GOT3 (cell line): Measurements from ENCODE around the gene ADAP2.
"Not testable (repeated sequence)": the region's sequence is repeated elsewhere in the genome, so short reads cannot be mapped to it uniquely, and the experiment has no call there.

ENCODE experiments used
- DNase-seq: peaks from one replicate; lab custom pipeline; 2025; ENCODE audit warnings: mixed read lengths; lab: John Stamatoyannopoulos, UW

ADAP2 gene

GRCh38 chr17:30930495-30930894 lies 8.8 kb downstream of the ADAP2 start:
- DNase-seq, result no peak

DNA sequence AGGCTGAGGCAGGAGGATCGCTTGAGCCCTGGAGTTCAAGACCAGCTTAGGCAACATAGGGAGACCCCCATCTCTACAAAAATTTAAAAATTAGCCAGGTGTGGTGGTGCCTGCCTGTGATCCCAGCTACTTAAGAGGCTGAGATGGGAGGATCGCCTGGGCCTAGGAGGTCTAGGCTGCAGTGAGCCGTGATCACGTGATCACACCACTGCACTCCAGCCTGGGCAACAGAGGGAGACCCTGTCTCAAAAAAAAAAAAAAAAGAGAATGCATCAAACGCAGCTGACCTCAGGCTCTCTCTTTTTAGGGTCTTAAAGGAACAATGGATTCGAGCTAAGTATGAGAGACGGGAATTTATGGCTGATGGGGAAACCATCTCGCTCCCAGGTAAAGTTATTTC lies 9.8 kb downstream of the ADAP2 start:
- not testable (repeated sequence) for DNase-seq

DNA sequence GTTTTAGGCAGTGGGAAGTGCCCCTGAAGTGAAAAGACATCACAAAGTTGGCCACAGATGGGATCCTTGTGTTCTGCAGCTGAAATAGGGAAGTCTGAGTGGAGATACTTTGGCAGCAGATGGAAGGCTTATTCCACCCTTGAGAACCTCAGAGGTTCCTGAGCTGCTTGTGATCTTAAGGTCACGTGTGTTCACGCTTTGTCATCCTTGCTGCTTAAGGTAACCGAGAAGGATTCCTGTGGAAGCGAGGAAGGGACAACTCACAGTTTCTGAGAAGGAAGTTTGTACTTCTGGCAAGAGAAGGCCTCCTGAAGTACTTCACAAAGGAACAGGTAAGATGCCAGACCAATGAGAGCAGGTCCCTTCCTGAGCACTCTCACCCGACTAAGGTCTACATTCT lies 12.2 kb downstream of the ADAP2 start:
- DNase-seq, result no peak

DNA sequence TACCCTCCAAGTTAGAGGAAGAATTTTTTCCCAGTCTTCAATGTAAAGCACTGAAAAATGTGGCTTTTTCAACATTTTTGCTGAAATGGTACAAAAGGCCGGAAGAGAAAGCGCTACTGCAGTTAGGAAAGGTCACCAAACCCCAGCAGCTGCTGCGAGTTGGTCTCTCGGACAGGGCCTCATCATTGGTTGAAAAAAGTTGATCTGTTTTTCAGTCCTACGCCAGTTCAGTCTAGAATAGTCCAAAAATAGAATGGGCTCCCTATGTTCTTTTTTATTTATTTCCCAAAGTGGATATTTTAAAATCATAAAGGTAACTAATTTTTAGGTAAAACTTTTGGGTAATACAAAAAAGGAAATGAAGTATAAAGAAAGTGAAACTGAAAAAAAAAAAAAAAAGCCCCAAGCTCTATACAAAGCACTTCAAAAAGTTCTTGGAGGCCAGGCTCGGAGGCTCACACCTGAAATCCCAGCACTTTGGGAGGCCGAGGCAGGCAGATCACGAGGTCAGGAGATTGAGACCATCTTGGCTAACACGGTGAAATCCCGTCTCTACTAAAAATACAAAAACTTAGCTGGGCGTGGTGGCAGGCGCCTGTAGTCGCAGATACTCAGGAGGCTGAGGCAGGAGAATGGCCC lies 17.4 kb downstream of the ADAP2 start:
- no peak for DNase-seq

- no peak for DNase-seq
Observed at GRCh38 chr17:30942308-30943079, 20.7 kb downstream of the ADAP2 start.

DNA sequence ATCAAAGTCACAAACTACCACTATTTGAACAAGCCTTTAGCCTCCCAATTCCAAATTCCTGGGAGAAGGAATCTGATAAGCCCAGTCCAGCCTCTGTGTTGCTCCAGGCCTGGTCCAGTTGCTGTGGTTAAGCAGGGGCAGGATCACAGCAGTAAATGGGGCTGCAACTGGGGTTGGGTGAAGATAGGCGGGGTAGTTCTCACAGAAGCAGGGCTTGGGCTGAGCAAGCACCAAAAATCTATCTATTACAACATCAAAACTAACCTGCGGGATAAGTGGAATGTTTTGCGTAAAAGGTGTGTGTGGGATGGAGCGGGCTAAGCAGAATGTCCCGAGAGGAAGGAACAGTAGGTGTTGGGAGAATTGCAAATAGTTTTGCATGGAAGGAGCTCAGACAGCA lies 26.1 kb downstream of the ADAP2 start:
- DNase-seq, result no peak

DNA sequence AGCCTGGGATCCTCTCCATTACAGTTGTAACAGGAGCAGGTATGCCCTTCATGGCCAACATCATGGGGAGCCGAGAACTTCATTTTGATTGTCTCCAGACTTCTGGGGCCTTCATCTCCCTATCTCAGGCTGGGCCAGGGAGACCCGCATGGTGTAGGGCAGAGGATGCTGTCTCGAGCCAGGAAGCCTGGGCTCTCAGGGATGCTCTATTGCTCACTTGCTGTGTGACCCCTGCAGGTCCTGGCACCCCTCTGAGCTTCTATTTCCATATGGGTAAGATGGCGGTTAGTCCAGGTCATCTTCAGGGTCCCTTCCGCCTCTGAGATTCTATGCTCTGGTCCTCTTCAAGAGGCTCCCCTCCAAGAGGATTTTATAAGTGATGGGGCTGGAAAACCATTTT lies 28.4 kb downstream of the ADAP2 start:
- DNase-seq, result no peak

DNA sequence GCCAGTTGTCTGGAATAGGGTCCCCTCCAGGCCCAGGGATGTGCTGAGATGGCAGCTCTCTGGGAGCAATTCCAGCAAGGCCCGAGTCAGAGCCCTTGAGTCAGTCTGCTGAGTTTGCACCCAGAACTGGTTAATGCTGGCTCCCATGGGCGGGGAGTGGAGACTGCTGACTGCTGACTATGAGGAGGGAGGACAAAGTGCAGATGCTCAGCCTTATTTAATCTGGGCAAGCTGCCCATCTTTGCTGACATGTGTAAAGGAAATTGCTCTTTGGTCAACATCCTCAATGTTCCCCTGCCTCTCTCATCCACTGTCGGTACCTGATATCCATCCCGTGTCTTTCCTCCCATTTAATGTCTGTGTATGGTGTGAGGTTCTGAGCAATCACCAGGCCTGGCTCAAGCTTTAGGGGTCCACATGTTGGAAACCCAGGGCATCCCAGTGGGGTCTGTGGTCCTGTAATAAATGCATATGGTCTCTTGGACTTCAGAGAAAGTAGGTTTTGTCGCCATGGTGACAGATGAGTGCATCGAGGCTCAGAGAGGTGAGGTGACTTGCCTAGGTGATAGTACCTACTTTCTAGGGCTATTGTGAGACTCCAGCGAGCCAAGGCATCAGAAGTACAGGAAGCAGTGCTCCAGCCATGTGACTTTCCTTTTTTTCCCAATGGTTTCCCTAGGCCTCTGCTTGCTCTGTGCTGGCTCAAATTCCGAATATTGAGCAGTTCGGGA lies 29.1 kb downstream of the ADAP2 start:
- DNase-seq, result no peak

DNA sequence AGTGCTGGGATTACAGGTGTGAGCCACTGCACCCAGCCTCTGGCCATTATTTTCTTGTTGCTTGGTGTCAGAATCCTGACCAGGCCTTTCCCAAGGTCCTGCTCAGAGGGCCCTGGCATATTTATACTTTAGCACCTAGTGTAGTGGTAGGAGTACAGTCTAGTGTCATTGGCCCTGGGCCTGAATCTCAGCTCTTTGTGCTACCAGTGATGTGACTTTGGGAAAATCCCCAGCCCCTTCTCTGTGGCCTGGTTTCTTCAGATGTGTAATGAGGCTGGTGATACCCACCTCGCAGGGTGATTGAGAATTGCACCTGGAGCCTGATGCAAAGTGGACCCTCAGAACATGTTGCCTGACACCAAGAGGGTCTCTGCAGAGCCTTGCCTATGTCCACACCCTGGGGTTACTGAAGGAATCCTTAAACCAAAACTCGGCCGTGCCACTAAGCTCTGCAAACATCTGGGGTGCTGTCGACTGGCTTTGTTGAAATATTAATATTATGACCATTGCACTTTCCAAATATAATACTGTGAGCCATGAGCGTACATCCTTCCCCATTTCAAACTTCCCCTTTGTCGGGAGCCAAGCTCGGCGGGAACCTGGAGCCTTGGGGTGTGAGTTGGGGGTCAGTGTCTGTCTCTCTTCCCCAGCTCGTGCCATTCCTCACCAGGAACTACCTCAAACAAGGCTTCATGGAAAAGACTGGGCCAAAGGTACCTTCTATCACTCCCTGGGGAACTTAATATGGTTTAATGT lies 31.1 kb downstream of the ADAP2 start:
- DNase-seq, result no peak

DNA sequence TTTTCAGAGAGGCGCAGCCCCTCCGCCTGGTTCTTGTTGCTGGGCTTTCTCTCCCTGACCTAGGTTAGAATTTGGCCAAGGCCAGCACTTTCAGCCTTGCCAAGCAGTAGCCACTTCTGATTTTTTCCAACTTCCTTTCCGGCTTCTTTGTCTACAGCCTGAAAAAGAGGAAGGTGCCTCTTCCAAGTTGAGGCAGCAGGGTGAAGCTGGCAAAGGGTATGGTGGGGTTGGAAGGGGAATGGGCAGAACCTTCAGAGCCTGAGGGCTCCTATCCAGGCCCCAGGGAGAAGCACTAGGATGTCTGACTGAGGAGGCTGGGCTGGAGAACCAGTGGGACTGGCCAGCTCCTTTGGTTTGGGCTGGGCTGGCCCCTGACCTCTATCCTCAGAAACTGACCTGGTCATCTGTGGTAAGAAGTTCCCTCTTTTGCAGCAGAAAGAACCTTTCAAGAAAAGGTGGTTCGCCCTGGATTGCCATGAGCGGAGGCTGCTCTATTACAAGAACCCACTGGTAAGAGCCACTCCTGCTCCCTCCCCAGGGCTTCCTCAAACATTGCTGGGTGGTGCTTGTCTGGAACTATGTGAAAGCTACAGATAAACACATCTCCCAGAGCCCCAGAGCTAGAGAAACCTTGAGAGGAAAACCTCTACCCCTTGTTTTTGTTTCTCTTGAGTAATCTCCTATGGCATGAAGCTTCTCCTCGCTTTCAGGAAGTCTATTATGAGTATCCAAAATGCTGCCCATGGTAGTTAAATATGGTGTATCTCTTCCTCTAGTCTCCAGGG lies 32.5 kb downstream of the ADAP2 start:
- no peak for DNase-seq

DNA sequence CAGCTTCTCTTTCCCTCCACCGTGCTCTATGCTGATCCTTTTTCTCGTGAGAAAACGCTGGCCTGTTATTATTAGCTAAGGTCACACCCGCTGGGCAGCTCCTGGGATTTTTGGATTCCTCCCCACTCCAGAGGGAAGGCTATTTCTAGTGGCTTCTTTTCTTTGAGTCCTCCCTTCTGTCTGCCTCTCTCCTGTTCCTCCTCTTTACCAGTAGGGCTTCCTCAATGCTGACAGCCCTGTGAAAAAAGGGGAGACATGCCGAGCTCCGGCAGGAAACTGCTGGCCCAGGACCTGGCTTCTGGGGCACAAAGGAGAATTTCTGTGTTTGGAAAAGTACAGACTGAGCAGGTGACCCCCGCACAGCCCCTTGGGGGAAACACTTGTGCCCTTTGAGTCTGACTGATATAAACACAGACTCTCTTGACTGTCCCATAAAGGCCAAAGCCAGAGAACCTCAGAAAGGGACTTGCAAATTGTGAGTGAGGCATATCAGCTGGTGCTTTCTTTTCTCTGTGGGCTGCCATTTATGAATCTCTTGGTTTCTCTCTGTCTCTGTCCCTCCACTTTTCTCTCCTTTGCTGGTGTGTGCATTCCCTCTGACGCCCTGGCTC lies 35.1 kb downstream of the ADAP2 start:
- no peak for DNase-seq

GRCh38 chr17:30957741-30958140 lies 36.0 kb downstream of the ADAP2 start:
- no peak for DNase-seq

- DNase-seq, result no peak
Observed at GRCh38 chr17:30958187-30958586, 36.4 kb downstream of the ADAP2 start.

DNA sequence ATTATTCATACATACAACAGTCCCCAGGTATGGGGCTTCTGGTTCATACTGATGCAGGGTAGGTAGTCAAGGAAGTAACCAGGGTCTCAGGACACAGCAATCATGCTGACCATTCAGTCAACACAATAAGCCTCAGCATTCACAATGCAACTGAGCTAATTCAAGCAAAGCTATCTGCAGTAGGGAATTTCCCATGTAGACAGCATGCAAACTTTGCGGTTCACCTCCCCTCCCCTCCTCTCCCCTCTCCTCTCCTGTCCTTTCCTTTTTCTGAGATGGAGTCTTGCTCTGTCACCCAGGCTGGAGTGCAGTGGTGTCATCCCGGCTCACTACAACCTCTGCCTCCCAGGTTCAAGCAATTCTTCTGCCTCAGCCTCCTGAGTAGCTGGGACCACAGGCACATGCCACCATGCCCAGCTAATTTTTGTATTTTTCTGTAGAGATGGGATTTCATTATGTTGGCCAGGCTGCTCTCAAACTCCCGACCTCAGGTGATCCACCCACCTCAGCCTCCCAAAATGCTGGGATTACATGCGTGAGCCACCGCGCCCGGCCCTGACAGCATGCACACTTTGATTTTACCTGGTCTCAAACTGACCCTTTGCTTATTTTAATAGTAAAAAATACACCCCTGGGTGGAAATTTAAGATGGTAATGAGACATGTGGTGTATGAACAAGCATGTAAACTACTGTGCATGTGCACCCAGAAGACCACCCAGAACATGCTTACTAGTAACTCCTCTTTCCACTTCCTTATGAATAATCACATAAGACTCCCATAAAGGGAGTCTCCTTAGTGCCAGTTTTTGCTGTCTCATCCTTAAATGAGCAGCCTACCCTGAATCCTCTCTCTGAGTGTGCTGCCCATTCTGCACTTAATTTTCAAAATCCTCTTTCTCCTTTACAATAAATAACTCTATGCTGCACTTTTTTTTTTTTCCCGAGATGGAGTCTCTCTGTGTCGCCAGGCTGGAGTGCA lies 39.8 kb downstream of the ADAP2 start:
- DNase-seq, result no peak

GRCh38 chr17:30964312-30964711 lies 42.6 kb downstream of the ADAP2 start:
- DNase-seq, result not testable (repeated sequence)

GRCh38 chr17:30964876-30965275 lies 43.1 kb downstream of the ADAP2 start:
- DNase-seq, result no peak

DNA sequence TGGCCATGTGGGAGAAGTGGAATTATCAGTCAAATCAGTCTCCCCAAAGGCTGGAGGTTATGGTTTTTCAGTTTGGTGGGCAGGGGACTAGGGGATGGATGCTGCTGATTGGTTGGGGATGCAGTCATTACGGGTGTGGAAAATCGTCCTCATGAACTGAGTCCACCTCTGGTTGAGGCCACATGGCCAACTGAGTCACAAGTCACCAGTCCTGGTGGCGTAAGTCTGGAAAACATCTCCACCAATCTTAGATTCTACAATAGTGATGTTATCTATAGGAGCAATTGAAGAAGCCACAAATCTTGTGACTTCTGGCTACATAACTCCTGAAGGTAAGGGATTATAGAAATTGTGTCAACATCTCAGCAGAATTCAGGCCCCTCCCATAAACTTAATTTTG lies 43.9 kb downstream of the ADAP2 start:
- DNase-seq, result no peak

GRCh38 chr17:30967911-30968310 lies 46.2 kb downstream of the ADAP2 start:
- DNase-seq, result not testable (repeated sequence)

- no peak for DNase-seq
Observed at GRCh38 chr17:30969989-30970830, 48.5 kb downstream of the ADAP2 start.
